Panc1 (cell line): ENCODE measurements around the gene KBTBD3. TPM values are rescaled to one million over a fixed set of nuclear protein-coding genes. Genes with fewer than 3 reads are reported as not detected.

Experiments used
- ATAC-seq: fragments of 200-7000 bp; cut with Tn5 transposase; 2 replicates; pipeline ENCODE4 v1.9.1; 2020; ENCODE audit warnings: mild to moderate bottlenecking, moderate library complexity
- BruUV-seq: library from RNA; stranded (reverse); fragments of 400-500 nt; replicated peaks from 2 replicates; lab custom pipeline; 2021; lab: Mats Ljungman, UMichigan
- CTCF ChIA-PET: fragments of 300-600 bp; sonication (Branson Sonifier 250); formaldehyde crosslinking; loops from one replicate; lab custom pipeline; 2022; ENCODE audit warnings: antibody characterized with exemption; lab: Charles Lee
- POLR2A ChIA-PET: fragments of 300-600 bp; sonication (Branson Sonifier 250); formaldehyde crosslinking; loops from one replicate; lab custom pipeline; 2022; ENCODE audit warnings: antibody characterized with exemption; lab: Charles Lee
- DNase-seq: peaks from one replicate; pipeline ENCODE4 v3.0.0-alpha.2; 2010; ENCODE audit warnings: low read depth, low spot score
- H3K27ac ChIP-seq: 2 replicates; pipeline ENCODE4 v1.5.1; 2011; ENCODE audit warnings: mild to moderate bottlenecking, low read length, inconsistent platforms
- H3K27me3 ChIP-seq: fragments of 200-500 bp; sonication (Bioruptor generic); 2 replicates; pipeline ENCODE4 v1.6.0; 2014; ENCODE audit warnings: low read length, inconsistent platforms; ENCODE audit not compliant: control insufficient read depth, insufficient read depth
- H3K36me3 ChIP-seq: fragments of 200-500 bp; sonication (Bioruptor generic); 2 replicates; pipeline ENCODE4 v1.5.1; 2014; ENCODE audit warnings: inconsistent platforms, mild to moderate bottlenecking, low read length, moderate library complexity; ENCODE audit not compliant: control insufficient read depth, insufficient read depth
- H3K4me1 ChIP-seq: 2 replicates; pipeline ENCODE4 v1.5.1; 2011; ENCODE audit warnings: inconsistent platforms, mild to moderate bottlenecking, low read length, moderate library complexity; ENCODE audit not compliant: control insufficient read depth, insufficient read depth
- H3K4me3 ChIP-seq, 2 experiments: 2 replicates each; pipeline ENCODE4 v1.5.1; 2011 to 2012; ENCODE audit warnings: low read depth in 2 of 2, low read length in 2 of 2, mild to moderate bottlenecking in 2 of 2, inconsistent platforms in 1 of 2, moderate library complexity in 1 of 2
- H3K9me3 ChIP-seq: fragments of 200-500 bp; sonication (Bioruptor generic); 2 replicates; pipeline ENCODE4 v1.5.1; 2014; ENCODE audit warnings: low read depth, mild to moderate bottlenecking, inconsistent platforms, low read length, moderate library complexity; ENCODE audit not compliant: control insufficient read depth, insufficient read depth
- POLR2AphosphoS5 ChIP-seq: IDR thresholded peaks from 2 replicates; pipeline ENCODE4 v1.6.1; 2012; ENCODE audit warnings: mild to moderate bottlenecking, low read depth, low read length, moderate library complexity
- REST ChIP-seq, 2 experiments: IDR thresholded peaks; 2 replicates each; pipeline ENCODE4 v1.6.1; 2011 to 2012; ENCODE audit warnings: low read depth in 2 of 2, control low read depth in 1 of 2, low read length in 1 of 2, mild to moderate bottlenecking in 1 of 2, moderate library complexity in 1 of 2; ENCODE audit not compliant: insufficient read depth in 1 of 2
- SIN3A ChIP-seq: IDR thresholded peaks from 2 replicates; pipeline ENCODE4 v1.6.1; 2012; ENCODE audit warnings: low read depth, mild to moderate bottlenecking, low read length, moderate library complexity, borderline replicate concordance; ENCODE audit not compliant: insufficient read depth
- TCF7L2 ChIP-seq: IDR thresholded peaks from 2 replicates; pipeline ENCODE4 v1.6.1; 2011; ENCODE audit warnings: mild to moderate bottlenecking, low read depth, low read length, inconsistent platforms
- in situ Hi-C: cut with HindIII; loops from 2 replicates; pipeline ENCODE4 v1.10.0; 2016; ENCODE audit warnings: low sequenced_read_pairs, low pct_unique_long_range_greater_than_20kb
- intact Hi-C: fragments of 100-400 bp; cut with micrococcal nuclease; formaldehyde crosslinking; loops from one replicate; pipeline ENCODE4 v1.10.0; 2022; ENCODE audit not compliant: unreplicated experiment
- total RNA-seq: library from RNA; stranded (reverse); gene quantifications from one replicate; pipeline ENCODE4 v1.2.1, GENCODE V29; 2021; ENCODE audit not compliant: unreplicated experiment
- TF ChIP-seq, protein P1 (sequence below): fragments of 450-650 bp; IDR thresholded peaks from 2 replicates; pipeline ENCODE4 v1.5.1; 2017; ENCODE audit warnings: mild to moderate bottlenecking

Gene KBTBD3
- total RNA-seq, 1 experiment from 2014 or later, result 5.7 TPM

GRCh38 chr11:106088896-106089295 is 11.7 kb upstream of the KBTBD3 start:
- Histone ChIP-seq H3K4me3 (no peak overlapping the region), H3K27me3 (no peaks in the 10 kb centered on the region), H3K9me3 (no peaks in the 10 kb centered on the region), H3K4me1 (peaks cover 20% of the 10 kb centered on the region), H3K36me3 (peaks cover 60% of the 10 kb centered on the region), H3K27ac (peak overlapping the region; percentile 11; the same call in 1 of the 2 replicates)
- no peak for TF ChIP-seq REST (IDR thresholded peaks at IDR 0.05; ENCODE audit: insufficient read depth in 1 of 2, low read depth in 2 of 2, low read length in 1 of 2)
- no peak for TF ChIP-seq SIN3A
- ATAC-seq, result no peak
- BruUV-seq, result no TSS peak
- in situ Hi-C loops (no loop called here), intact Hi-C loops (loop anchor here (5.0 to 10.0 kb wide), 2 partner anchors 606 to 948 kb away; no protein-coding TSS in a partner anchor)
- no peak for DNase-seq
- ChIA-PET CTCF (no interaction called here), POLR2A (no interaction called here)

DNA sequence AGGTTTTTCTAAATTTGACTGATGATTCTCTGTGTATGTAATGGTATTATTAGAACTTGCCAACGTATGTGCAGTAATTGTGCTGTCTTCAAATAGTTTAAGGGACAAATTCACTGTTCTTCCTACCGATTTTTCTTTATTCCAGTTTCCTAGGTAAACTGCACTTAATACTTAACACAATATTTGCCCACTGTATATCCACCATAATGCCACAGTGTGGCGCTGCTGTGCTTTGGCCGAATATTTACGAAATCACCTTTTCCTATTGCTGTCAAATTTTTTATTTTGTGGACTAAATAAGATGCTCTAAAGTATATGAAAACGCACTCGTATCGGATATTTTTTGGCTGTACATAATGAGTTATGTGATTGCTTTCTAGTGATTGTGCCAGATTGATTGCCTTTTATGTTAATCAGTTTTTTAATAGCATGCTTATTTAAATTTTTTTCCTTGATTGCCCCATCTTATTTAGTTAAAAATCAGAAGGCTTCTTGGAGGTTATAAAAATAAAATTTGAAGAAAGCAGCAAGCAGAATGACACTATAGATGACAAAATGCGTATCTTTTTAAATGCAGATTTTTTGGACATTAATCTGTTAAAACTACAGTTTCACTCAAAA is 10.8 kb upstream of the KBTBD3 start:
- BruUV-seq, result no TSS peak
- POLR2A ChIA-PET, result no interaction called here

More for the DNA sequence above, 10.8 kb upstream of the KBTBD3 start:
- in situ Hi-C loops, result no loop called here
- intact Hi-C loops, result loop anchor here (5.0 to 10.0 kb wide), 2 partner anchors 607 to 949 kb away; no protein-coding TSS in a partner anchor
- no peak overlapping the region for H3K4me3 ChIP-seq
- H3K27ac ChIP-seq, result peak overlapping the region; percentile 29; the same call in 1 of the 2 replicates
- peak; percentile 32 for DNase-seq
- H3K9me3 ChIP-seq, result no peaks in the 10 kb centered on the region
- TF ChIP-seq, protein P1, sequence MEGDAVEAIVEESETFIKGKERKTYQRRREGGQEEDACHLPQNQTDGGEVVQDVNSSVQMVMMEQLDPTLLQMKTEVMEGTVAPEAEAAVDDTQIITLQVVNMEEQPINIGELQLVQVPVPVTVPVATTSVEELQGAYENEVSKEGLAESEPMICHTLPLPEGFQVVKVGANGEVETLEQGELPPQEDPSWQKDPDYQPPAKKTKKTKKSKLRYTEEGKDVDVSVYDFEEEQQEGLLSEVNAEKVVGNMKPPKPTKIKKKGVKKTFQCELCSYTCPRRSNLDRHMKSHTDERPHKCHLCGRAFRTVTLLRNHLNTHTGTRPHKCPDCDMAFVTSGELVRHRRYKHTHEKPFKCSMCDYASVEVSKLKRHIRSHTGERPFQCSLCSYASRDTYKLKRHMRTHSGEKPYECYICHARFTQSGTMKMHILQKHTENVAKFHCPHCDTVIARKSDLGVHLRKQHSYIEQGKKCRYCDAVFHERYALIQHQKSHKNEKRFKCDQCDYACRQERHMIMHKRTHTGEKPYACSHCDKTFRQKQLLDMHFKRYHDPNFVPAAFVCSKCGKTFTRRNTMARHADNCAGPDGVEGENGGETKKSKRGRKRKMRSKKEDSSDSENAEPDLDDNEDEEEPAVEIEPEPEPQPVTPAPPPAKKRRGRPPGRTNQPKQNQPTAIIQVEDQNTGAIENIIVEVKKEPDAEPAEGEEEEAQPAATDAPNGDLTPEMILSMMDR, result peak; percentile 92; the same call in 1 of the 2 replicates
- TF ChIP-seq REST (IDR thresholded peaks at IDR 0.05; ENCODE audit: insufficient read depth in 1 of 2, low read depth in 2 of 2, low read length in 1 of 2) (no peak), POLR2AphosphoS5 (no peak), TCF7L2 (no peak), SIN3A (no peak)
- H3K36me3 ChIP-seq, result peaks cover 60% of the 10 kb centered on the region
- CTCF ChIA-PET, result interaction anchor here (0.7 to 1.3 kb wide), 2 partner anchors 92 to 949 kb away, joined by 3 to 4 read pairs; no protein-coding TSS in a partner anchor
- 0 out of 2 replicates have a peak, but pooled peaks have one; percentile 72 for ATAC-seq
- peaks cover 20% of the 10 kb centered on the region for H3K4me1 ChIP-seq
- H3K27me3 ChIP-seq, result no peaks in the 10 kb centered on the region
